ENCODE measurements around the gene CCDC73.

- TF ChIP-seq POLR2A (IDR thresholded peaks at IDR 0.05; ENCODE audit: low read depth, low read length) (no peak), POLR2AphosphoS5 (IDR thresholded peaks at IDR 0.05; ENCODE audit: low read depth, low read length) (no peak), TAF1 (IDR thresholded peaks at IDR 0.05; ENCODE audit: borderline replicate concordance, low read depth, low read length) (no peak)
Measured at GRCh38 chr11:32817181-32817851, 22.9 kb upstream of the CCDC73 start.
